ENCODE results near the gene AFG3L2.
"Not testable (repeated sequence)": the region's sequence is repeated elsewhere in the genome, so short reads cannot be mapped to it uniquely, and the experiment has no call there.

The AFG3L2 gene

GRCh38 chr18:12376754-12377555, at the start of gene AFG3L2:
Gene AFG3L2, minus strand, starts transcription at chr18:12377227. Its CDS starts 145 bp downstream, at chr18:12377082.
- DNase-seq (ENCODE audit: low read depth), result peak; percentile 100

DNA sequence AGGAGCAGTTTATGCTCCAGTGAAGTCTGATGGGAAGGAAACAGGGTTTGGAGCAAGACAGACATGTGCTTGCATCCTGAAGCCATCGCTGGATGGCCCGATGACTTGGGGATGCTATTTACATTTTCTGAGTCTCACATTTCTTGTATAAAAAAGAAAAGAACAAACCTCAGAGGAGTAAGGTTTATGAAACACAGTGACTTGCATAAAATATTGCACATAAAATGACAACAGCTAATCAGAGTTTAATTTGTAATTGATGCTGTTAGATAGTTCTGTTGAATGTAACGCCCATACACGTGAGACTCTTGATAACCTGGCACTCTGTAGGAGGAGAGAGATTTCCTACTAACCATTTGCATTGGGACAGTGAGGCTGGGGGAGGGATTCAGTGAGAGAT, 47.2 kb upstream of the AFG3L2 start:
- no peak for DNase-seq (ENCODE audit: low read depth)

- no peak for DNase-seq (ENCODE audit: low read depth)
Measured at GRCh38 chr18:12423820-12424219, 46.8 kb upstream of the AFG3L2 start.

DNA sequence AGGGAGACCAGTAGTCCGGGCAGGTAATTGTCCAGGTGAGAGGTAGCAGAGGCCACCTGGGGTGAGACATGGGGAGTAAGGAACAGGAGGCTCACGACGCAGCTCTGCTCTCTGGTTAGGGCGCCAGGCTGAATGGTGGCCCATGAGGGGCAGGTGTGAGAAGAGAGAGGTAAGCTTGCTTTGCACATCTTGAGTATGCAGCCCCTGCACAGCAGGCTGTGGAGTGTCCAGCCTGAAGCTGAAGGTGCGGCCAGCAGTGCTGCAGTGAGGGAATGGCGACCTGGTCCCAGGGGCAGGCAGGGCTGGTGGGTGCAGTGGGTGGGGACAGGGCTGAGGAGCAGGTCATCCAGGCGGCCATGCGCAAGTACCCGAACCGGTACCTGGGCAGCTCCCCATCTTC, 46.4 kb upstream of the AFG3L2 start:
- no peak for DNase-seq (ENCODE audit: low read depth)

DNA sequence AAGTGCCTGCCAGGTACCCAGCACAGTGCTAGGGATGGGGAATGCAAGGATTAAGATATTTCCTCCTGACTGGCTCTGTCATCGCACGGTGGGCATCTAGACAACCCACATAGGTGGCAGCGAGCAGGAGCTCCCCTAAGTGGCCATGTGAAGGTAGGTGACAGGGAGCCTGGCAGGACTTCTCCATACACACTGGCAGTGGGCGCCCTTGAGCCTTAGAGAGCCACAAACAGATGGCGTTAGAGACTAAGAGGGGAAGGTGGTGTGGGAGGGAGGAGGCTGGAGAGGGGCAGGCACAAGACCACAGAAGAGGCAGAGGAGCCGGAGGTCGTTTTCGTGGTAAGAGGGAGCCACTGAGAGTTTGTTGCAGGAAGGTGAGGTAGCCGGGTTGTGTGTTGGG, 45.9 kb upstream of the AFG3L2 start:
- DNase-seq (ENCODE audit: low read depth), result no peak

GRCh38 chr18:12421732-12422131, 44.7 kb upstream of the AFG3L2 start:
- DNase-seq (ENCODE audit: low read depth), result no peak

- DNase-seq (ENCODE audit: low read depth), result no peak
Measured at GRCh38 chr18:12420821-12421421, 43.9 kb upstream of the AFG3L2 start.

- no peak for DNase-seq (ENCODE audit: low read depth)
Measured at GRCh38 chr18:12417687-12418086, 40.7 kb upstream of the AFG3L2 start.

GRCh38 chr18:12416098-12416729, 39.2 kb upstream of the AFG3L2 start:
- no peak for DNase-seq (ENCODE audit: low read depth)

DNA sequence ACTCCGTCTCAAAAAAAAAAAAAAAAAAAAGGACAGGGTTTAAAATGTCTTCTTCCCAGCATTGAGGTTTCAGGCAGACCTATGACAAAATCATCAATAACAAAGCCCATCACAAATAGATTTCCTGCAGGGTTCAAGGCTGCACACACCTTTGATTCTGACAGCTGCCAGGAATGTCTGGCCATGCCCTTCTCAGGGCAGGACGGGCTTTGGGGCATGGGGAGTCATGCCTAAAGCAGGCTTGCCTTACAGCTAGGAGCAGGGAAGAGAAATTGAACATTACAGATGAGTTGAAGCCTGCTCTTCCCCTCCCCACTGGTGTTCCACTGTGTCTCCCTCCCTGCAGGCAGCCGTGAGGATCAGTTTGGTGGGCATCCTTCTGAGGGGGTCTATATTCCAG, 34.4 kb upstream of the AFG3L2 start:
- DNase-seq (ENCODE audit: low read depth), result no peak

DNA sequence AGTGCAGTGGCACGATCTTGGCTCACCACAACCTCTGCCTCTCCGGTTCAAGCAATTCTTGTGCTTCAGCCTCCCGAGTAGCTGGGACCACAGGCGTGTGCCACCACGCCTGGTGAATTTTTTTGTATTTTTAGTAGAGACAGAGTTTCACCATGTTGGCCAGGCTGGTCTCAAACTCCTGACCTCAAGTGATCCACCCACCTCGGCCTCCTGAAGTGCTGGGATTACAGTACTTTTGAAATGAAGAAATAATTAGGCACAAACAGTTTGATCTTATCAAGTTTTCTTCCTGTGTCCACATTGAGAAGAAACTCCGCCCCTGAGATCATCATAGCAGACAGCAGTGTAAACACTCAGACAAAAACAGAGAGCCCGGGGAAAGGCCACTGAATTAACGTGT, 33.7 kb upstream of the AFG3L2 start:
- DNase-seq (ENCODE audit: low read depth), result not testable (repeated sequence)

DNA sequence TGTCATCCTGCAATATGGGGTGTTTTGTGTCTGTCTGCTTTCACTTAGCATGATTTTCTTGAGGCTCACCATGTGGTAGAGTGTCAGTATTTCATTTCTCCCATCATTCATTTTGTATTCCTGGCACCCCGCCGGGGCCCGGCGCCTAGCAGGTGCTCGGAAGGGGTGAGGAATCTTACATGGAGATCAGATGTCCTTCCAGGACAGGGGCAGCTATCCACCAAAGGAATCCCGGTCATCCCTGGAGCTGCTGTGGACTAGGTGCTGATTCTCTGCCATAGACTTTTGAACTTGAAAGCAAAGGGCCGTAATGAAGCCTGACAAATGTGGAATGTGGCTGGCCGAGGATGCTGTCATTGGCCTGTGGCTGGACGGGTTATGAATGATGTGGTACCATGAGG, 33.1 kb upstream of the AFG3L2 start:
- no peak for DNase-seq (ENCODE audit: low read depth)

DNA sequence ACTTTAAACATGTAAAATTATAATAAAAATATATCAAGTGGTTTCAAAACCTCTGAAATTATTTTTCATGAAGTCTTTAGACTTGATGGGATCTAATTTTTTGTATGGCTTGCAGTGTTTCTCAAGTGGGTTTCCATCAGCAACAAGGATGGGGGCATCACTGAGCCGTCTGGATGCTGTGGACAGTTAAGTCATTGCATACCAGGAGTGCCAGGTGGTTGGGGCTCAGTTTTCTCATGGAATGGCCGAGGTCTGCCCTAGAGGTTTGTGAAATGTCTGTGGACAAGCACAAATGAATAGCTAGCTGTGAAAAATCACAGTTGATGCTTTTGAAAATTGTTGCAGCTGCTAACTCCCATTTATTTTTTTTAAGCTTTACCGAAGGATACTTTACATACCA, 32.4 kb upstream of the AFG3L2 start:
- no peak for DNase-seq (ENCODE audit: low read depth)

DNA sequence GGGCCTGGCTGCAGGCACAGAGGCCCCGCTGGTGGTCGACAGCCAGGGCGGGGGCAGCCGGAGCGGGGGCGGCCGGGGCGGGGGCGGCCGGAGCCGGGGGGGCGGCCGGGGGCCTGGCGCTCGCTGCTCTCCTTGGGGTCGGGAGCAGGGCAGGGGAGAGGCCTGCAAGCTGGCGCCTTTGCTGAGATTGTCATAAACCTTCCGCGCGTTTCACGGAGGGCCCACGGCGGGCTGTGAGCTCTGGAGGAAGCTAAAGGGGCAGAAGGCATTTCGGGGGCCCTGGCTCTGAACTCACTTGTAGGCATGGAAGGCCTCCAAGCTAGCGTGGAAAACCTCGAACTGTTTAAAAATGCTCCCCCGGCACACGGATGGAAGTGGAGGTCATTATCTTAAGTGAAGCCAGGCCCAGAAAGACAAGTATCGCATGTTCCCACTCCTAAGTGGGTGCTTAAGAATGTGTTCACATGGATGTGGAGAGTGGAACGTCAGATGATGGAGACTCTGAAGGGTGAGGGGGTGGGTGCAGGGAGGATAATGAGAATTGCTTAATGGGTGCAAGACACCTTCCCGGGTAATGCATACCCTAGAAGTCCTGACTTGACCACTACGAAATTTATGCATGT, 31.3 kb upstream of the AFG3L2 start:
- DNase-seq (ENCODE audit: low read depth), result no peak

DNA sequence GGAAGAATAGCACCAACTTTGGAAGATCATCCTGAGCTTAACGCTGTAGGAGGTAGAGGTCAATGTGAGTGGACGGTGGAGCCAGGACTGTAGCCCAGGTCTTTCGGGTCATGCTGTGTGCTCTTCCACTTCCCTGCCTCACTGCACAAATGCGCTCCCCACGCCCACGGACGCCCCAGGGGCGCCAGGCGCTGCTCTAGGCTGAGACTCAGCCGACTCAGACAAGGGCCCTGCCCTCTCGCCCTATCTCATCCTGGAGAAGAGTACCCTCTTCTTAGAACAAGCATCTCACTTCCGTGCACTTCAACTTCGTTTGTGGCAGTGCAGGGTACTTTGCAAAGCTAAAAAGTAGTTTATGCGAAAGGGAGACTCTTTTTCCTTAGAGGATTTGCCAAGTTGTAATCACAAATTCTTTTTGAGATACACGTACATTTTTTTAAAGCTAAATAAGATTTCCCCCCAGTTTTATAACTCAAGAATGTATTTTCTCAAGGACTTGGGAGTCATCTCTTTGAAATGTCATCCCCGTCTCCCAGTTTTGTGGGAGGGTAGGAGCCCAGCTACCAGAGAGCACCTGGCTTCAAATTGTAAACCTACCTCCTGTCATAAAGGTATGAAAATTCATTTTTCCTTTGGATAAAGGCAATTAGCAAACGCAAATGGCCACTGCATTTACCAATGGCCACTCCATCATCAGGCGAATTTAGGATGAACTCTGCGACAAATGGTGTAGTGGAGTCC, 29.5 kb upstream of the AFG3L2 start:
- no peak for DNase-seq (ENCODE audit: low read depth)

GRCh38 chr18:12405066-12405465, 28.0 kb upstream of the AFG3L2 start:
- DNase-seq (ENCODE audit: low read depth), result no peak

GRCh38 chr18:12403601-12404506, 26.8 kb upstream of the AFG3L2 start:
- no peak for DNase-seq (ENCODE audit: low read depth)

- no peak for DNase-seq (ENCODE audit: low read depth)
Measured at GRCh38 chr18:12401881-12402280, 24.9 kb upstream of the AFG3L2 start.

DNA sequence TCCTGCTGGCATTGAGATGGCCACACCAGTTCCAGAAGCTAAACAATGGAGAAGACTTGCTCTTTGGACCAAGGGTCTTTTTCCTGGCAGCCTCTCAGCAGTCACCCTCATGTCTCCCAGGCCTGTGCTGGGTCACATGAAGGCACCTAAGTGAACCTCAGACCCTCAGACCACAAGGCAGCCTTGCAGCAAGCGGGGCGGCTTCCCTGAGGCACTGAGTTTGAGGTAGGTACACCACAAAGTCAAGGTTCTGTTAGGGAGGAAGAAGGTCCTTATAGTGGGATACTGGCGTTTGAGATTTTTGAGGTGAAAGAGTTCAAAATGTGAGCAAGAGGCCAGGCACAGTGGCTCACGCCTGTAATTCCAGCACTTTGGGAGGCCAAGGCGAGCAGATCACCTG, 22.2 kb upstream of the AFG3L2 start:
- no peak for DNase-seq (ENCODE audit: low read depth)

DNA sequence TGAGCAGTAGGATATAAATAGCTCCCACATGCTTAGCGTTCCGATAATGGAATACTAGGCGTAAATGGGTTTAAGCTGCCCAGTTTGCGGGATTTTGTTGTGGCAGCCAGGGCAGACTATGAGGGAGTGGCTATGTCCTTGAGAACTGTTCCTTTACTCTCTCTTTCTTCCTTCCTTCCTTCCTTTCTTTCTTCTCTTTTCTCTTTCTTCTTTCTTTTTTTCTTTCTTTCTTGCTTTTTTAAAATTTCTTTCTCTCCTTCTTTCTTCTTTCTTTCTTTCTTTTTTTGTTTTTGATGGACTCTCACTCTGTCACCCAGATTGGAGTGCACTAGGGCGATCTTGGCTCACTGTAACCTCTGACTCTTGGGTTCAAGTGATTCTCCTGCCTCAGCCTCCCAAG, 21.6 kb upstream of the AFG3L2 start:
- DNase-seq (ENCODE audit: low read depth), result no peak

GRCh38 chr18:12397793-12398192, 20.8 kb upstream of the AFG3L2 start:
- DNase-seq (ENCODE audit: low read depth), result no peak

Data from stimulated activated CD8-positive, alpha-beta memory T cell treated with anti-CD3 and anti-CD28 coated beads, Interleukin-15, amount 100 ng/mL, for 1 hour (primary cell).